ENCODE results near the gene OR10G2.

DNA sequence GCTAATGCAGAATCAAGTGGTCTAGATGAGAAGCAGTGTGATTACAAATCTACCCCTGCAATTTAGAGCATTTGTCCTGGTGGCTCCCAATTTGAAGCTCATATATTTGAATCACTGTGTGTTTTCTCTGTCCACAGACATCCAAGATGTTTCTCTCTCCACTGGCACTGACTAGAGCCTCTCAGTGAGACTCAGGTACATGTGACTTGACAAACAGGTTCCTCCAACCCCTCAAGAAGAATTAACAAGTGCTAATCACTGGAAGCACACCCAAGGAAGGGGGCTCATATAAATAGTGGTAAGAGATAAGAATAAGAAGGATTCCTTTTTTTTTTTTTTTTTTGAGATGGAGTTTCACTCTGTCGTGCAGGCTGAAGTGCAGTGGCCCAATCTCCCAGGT is 20.5 kb downstream of the OR10G2 start:
- TF ChIP-seq EZH2 (IDR thresholded peaks at IDR 0.05; ENCODE audit: insufficient read depth, poor library complexity, severe bottlenecking): no peak
- no peak for TF ChIP-seq EZH2phosphoT487 (IDR thresholded peaks at IDR 0.05; ENCODE audit: insufficient read depth, low read depth)
